HepG2 (cell line): ENCODE results near the gene SLC22A15.

Source experiments
- ETV5 ChIP-seq: IDR thresholded peaks from 2 replicates; pipeline ENCODE4 v1.6.1; 2018; ENCODE audit warnings: missing biosample characterization, missing genetic modification reagents, inconsistent platforms, borderline replicate concordance
- POLR2A ChIP-seq, 2 experiments: IDR thresholded peaks; 2 replicates each; pipeline ENCODE4 v1.6.1; 2011; ENCODE audit warnings: low read depth in 2 of 2, low read length in 2 of 2, mild to moderate bottlenecking in 1 of 2, moderate library complexity in 1 of 2; ENCODE audit not compliant: insufficient read depth in 1 of 2
- ZNF776 ChIP-seq: sonication (generic); formaldehyde crosslinking; IDR thresholded peaks from 2 replicates; pipeline ENCODE4 v1.4.0; 2020; ENCODE audit warnings: mild to moderate bottlenecking, missing genetic modification reagents

- TF ChIP-seq POLR2A (IDR thresholded peaks at IDR 0.05; ENCODE audit: insufficient read depth in 1 of 2, low read depth in 2 of 2, low read length in 2 of 2) (no peak), ZNF776 (CRISPR knock-in tag) (no peak), ETV5 (CRISPR knock-in tag) (no peak)
Observed at GRCh38 chr1:116118471-116118870, 142.2 kb downstream of the SLC22A15 start.
